Neuronal stem cell (in vitro differentiated cells): ENCODE data around the gene OR2A12.
A peak's percentile ranks its signal among the peaks of the same experiment; 100 is the strongest.
"Not testable (repeated sequence)": the region's sequence is repeated elsewhere in the genome, so short reads cannot be mapped to it uniquely, and the experiment has no call there.

Experiments
- DNase-seq: peaks from one replicate; pipeline ENCODE4 v3.0.0-alpha.2; 2013; ENCODE audit warnings: low spot score
- H2AFZ ChIP-seq: one replicate; pipeline ENCODE4 v1.6.1; 2013; ENCODE audit warnings: mild to moderate bottlenecking, low read length, inconsistent platforms
- H2AK5ac ChIP-seq: 2 replicates; pipeline ENCODE4 v1.6.1; 2013; ENCODE audit warnings: low read depth, mild to moderate bottlenecking, inconsistent platforms, low read length, moderate library complexity, mixed read lengths
- H2BK120ac ChIP-seq: 2 replicates; pipeline ENCODE4 v1.6.1; 2013; ENCODE audit warnings: low read depth, mild to moderate bottlenecking, inconsistent platforms, low read length, moderate library complexity, mixed read lengths
- H2BK12ac ChIP-seq: one replicate; pipeline ENCODE4 v1.6.1; 2013; ENCODE audit warnings: low read length, inconsistent platforms
- H2BK15ac ChIP-seq: 2 replicates; pipeline ENCODE4 v1.6.1; 2013; ENCODE audit warnings: mild to moderate bottlenecking, low read length, inconsistent platforms, mixed read lengths
- H2BK5ac ChIP-seq: one replicate; pipeline ENCODE4 v1.6.1; 2013; ENCODE audit warnings: inconsistent platforms, mild to moderate bottlenecking, low read length, moderate library complexity
- H3K14ac ChIP-seq: one replicate; pipeline ENCODE4 v1.6.1; 2013; ENCODE audit warnings: low read length, inconsistent platforms
- H3K18ac ChIP-seq: 2 replicates; pipeline ENCODE4 v1.6.1; 2013; ENCODE audit warnings: low read length, inconsistent platforms
- H3K23ac ChIP-seq: 2 replicates; pipeline ENCODE4 v1.6.1; 2013; ENCODE audit warnings: low read depth, mild to moderate bottlenecking, mixed read lengths, low read length, inconsistent platforms; ENCODE audit not compliant: poor library complexity
- H3K27ac ChIP-seq: replicated peaks from 3 replicates; pipeline ENCODE4 v1.5.1; 2013; ENCODE audit warnings: low read length, inconsistent platforms
- H3K27me3 ChIP-seq, 3 experiments: 2 replicates each; pipeline ENCODE4 v1.6.1; 2013; ENCODE audit warnings: low read length in 3 of 3, mild to moderate bottlenecking in 2 of 3, inconsistent platforms in 1 of 3, low read depth in 1 of 3, mixed read lengths in 1 of 3, moderate library complexity in 1 of 3; ENCODE audit not compliant: control insufficient read depth in 3 of 3, insufficient read depth in 3 of 3
- H3K36me3 ChIP-seq, 2 donors: replicated peaks in 1 of 2; 2 replicates each; pipeline ENCODE4 v1.6.1; 2013; ENCODE audit warnings: low read length in 2 of 2; ENCODE audit not compliant: control insufficient read depth in 2 of 2, insufficient read depth in 2 of 2
- H3K4ac ChIP-seq: 2 replicates; pipeline ENCODE4 v1.6.1; 2013; ENCODE audit warnings: inconsistent platforms, mild to moderate bottlenecking, low read length, moderate library complexity
- H3K4me1 ChIP-seq, 2 donors: 1 replicate in 1 of 2; 2 replicates in 1 of 2; pipeline ENCODE4 v1.6.1; 2013; ENCODE audit warnings: low read length in 2 of 2, low read depth in 1 of 2; ENCODE audit not compliant: control insufficient read depth in 2 of 2, insufficient read depth in 1 of 2
- H3K4me2 ChIP-seq: one replicate; pipeline ENCODE4 v1.6.1; 2013; ENCODE audit warnings: mild to moderate bottlenecking, low read length, inconsistent platforms; ENCODE audit not compliant: insufficient read depth, poor library complexity, severe bottlenecking
- H3K4me3 ChIP-seq, 2 donors: 2 replicates each; pipeline ENCODE4 v1.5.1; 2013; ENCODE audit warnings: low read length in 2 of 2, mild to moderate bottlenecking in 2 of 2, inconsistent platforms in 1 of 2, moderate library complexity in 1 of 2
- H3K79me1 ChIP-seq: one replicate; pipeline ENCODE4 v1.6.1; 2013; ENCODE audit warnings: low read depth, mild to moderate bottlenecking, inconsistent platforms, low read length, moderate library complexity
- H3K9ac ChIP-seq: one replicate; pipeline ENCODE4 v1.6.1; 2013; ENCODE audit warnings: mild to moderate bottlenecking, low read depth, low read length, inconsistent platforms; ENCODE audit not compliant: poor library complexity
- H3K9me3 ChIP-seq, 2 donors: replicated peaks in 1 of 2; 2 replicates each; pipeline versions ENCODE3 to v1.6.1; 2013; ENCODE audit warnings: low read length in 2 of 2, mild to moderate bottlenecking in 2 of 2, inconsistent platforms in 1 of 2, low read depth in 1 of 2, mixed read lengths in 1 of 2, moderate library complexity in 1 of 2; ENCODE audit not compliant: control insufficient read depth in 2 of 2, insufficient read depth in 1 of 2
- H4K8ac ChIP-seq: one replicate; pipeline ENCODE4 v1.6.1; 2013; ENCODE audit warnings: low read depth, mild to moderate bottlenecking, inconsistent platforms, low read length, moderate library complexity
- H4K91ac ChIP-seq: one replicate; pipeline ENCODE4 v1.6.1; 2013; ENCODE audit warnings: low read length, low read depth, mild to moderate bottlenecking, inconsistent platforms; ENCODE audit not compliant: poor library complexity
- WGBS, 2 donors: extraction: QIAGEN DNeasy Blood & Tissue Kit; methylation state at CpG; one replicate each; pipeline ENCODE4 v1.1.7; 2013; ENCODE audit warnings: missing lambda C conversion rate in 2 of 2, mixed read lengths in 1 of 2; ENCODE audit not compliant: insufficient read length in 2 of 2, insufficient replicate concordance in 1 of 2; ENCODE audit errors: extremely low coverage in 2 of 2; 5-methylcytosine and 5-hydroxymethylcytosine counted together

The OR2A12 gene

GRCh38 chr7:144122876-144123275 lies 36.8 kb downstream of the OR2A12 start, which contains the start of gene OR2A14:
OR2A14 (plus strand) TSS chr7:144123176; CDS start chr7:144129113, 5,937 bp downstream.
- no peaks in the 10 kb centered on the region for H3K79me1 ChIP-seq
- no peak within 1 kb of the TSS for H3K9ac ChIP-seq
- H3K14ac ChIP-seq: no peak within 1 kb of the TSS
- H3K4me1 ChIP-seq: no peaks in the 10 kb centered on the region
- H3K18ac ChIP-seq: no peak within 1 kb of the TSS
- no peak within 1 kb of the TSS for H2BK120ac ChIP-seq
- no peak within 1 kb of the TSS for H2AFZ ChIP-seq
- H2BK12ac ChIP-seq: no peak within 1 kb of the TSS
- H2BK5ac ChIP-seq: no peak within 1 kb of the TSS
- no peaks in the 10 kb centered on the region for H3K36me3 ChIP-seq
- H2AK5ac ChIP-seq: no peak within 1 kb of the TSS
- H3K4ac ChIP-seq: no peak within 1 kb of the TSS
- H3K27me3 ChIP-seq: no peaks in the 10 kb centered on the region
- WGBS, 2 donors: no CpG with 5 or more reads among the region's 1 CpG
- H4K91ac ChIP-seq: no peak within 1 kb of the TSS
- H3K4me3 ChIP-seq: no peak within 1 kb of the TSS
- no peak within 1 kb of the TSS for H3K23ac ChIP-seq
- DNase-seq: no peak
- H3K4me2 ChIP-seq: no peak within 1 kb of the TSS
- no peak within 1 kb of the TSS for H4K8ac ChIP-seq
- H3K9me3 ChIP-seq: no peaks in the 10 kb centered on the region
- H2BK15ac ChIP-seq: no peak within 1 kb of the TSS
- no peak within 1 kb of the TSS for H3K27ac ChIP-seq

- Histone ChIP-seq H2AK5ac (no peak overlapping the region), H3K9ac (no peak overlapping the region), H3K36me3 (no peaks in the 10 kb centered on the region), H3K27me3 (no peaks in the 10 kb centered on the region), H4K8ac (no peak overlapping the region), H3K4ac (no peak overlapping the region), H3K14ac (no peak overlapping the region), H3K4me2 (no peak overlapping the region), H3K23ac (no peak overlapping the region), H3K4me1 (no peaks in the 10 kb centered on the region), H3K27ac (no peak overlapping the region), H3K9me3 (no peaks in the 10 kb centered on the region), H2BK15ac (no peak overlapping the region), H3K18ac (no peak overlapping the region), H2BK120ac (no peak overlapping the region), H4K91ac (no peak overlapping the region), H3K79me1 (no peaks in the 10 kb centered on the region), H2AFZ (no peak overlapping the region), H3K4me3 (no peak overlapping the region), H2BK5ac (no peak overlapping the region), H2BK12ac (no peak overlapping the region)
- DNase-seq: peak; percentile 75
- no CpG with 5 or more reads among the region's 6 CpGs for WGBS, 2 donors
Observed at GRCh38 chr7:144127714-144128334, 41.7 kb downstream of the OR2A12 start.

GRCh38 chr7:144129601-144130000 lies 43.5 kb downstream of the OR2A12 start:
- H3K23ac ChIP-seq, H2AFZ ChIP-seq, H2BK12ac ChIP-seq, H2BK5ac ChIP-seq, H4K91ac ChIP-seq, H3K9me3 ChIP-seq, H2BK15ac ChIP-seq, H3K79me1 ChIP-seq, H3K4me2 ChIP-seq, H3K27me3 ChIP-seq, H3K18ac ChIP-seq, H3K4ac ChIP-seq, H3K9ac ChIP-seq, H3K4me1 ChIP-seq, H3K27ac ChIP-seq, DNase-seq, H2BK120ac ChIP-seq, H2AK5ac ChIP-seq, H3K36me3 ChIP-seq, H4K8ac ChIP-seq, H3K4me3 ChIP-seq: not testable (repeated sequence)
- peak overlapping the region; percentile 10 for H3K14ac ChIP-seq
- WGBS, 2 donors: no CpG with 5 or more reads among the region's 9 CpGs

- Histone ChIP-seq H2BK5ac (no peak overlapping the region), H3K36me3 (no peaks in the 10 kb centered on the region), H3K14ac (no peak overlapping the region), H2BK12ac (no peak overlapping the region), H3K4ac (no peak overlapping the region), H3K9ac (no peak overlapping the region), H2BK120ac (no peak overlapping the region), H3K4me1 (no peaks in the 10 kb centered on the region), H3K18ac (no peak overlapping the region), H3K23ac (no peak overlapping the region), H3K79me1 (no peaks in the 10 kb centered on the region), H2BK15ac (no peak overlapping the region), H2AK5ac (no peak overlapping the region), H4K91ac (no peak overlapping the region), H3K4me3 (no peak overlapping the region), H3K9me3 (no peaks in the 10 kb centered on the region), H2AFZ (no peak overlapping the region), H3K27ac (no peak overlapping the region), H4K8ac (no peak overlapping the region), H3K4me2 (no peak overlapping the region), H3K27me3 (no peaks in the 10 kb centered on the region)
- WGBS, 2 donors: no CpG with 5 or more reads among the region's 2 CpGs
- DNase-seq: no peak
Observed at GRCh38 chr7:144130730-144131129, 44.7 kb downstream of the OR2A12 start.
